CD1c-positive myeloid dendritic cell (primary cell): Measurements from ENCODE around the gene ADAM21.
"Not testable (repeated sequence)": the region's sequence is repeated elsewhere in the genome, so short reads cannot be mapped to it uniquely, and the experiment has no call there.

ENCODE experiments used
- DNase-seq: peaks from one replicate; pipeline ENCODE4 v3.0.0-alpha.2; 2016; ENCODE audit errors: extremely low spot score

Gene ADAM21

GRCh38 chr14:70451874-70452273, at the start of gene ADAM21:
TSS of gene ADAM21 (plus strand) at chr14:70452174. CDS start at chr14:70457500, 5,326 bp downstream.
- no peak for DNase-seq

GRCh38 chr14:70403335-70403734, 48.6 kb upstream of the ADAM21 start:
- not testable (repeated sequence) for DNase-seq

- not testable (repeated sequence) for DNase-seq
These were observed 45.8 kb upstream of the ADAM21 start for GRCh38 chr14:70406216-70406615.

- DNase-seq: no peak
These were observed 44.4 kb upstream of the ADAM21 start for GRCh38 chr14:70407621-70408020.

- DNase-seq: no peak
These were observed 36.2 kb upstream of the ADAM21 start for GRCh38 chr14:70415788-70416187.

- DNase-seq: no peak
These were observed 35.6 kb upstream of the ADAM21 start for GRCh38 chr14:70416338-70416724.

GRCh38 chr14:70416725-70417349, 35.1 kb upstream of the ADAM21 start, which contains the start of gene SYNJ2BP:
TSS of gene SYNJ2BP (minus strand) at chr14:70417090. CDS start at chr14:70416963, 127 bp downstream.
- peak; percentile 40 for DNase-seq

- not testable (repeated sequence) for DNase-seq
These were observed 32.6 kb upstream of the ADAM21 start for GRCh38 chr14:70419270-70419931.

GRCh38 chr14:70422538-70422937, 29.4 kb upstream of the ADAM21 start:
- DNase-seq: no peak

- no peak for DNase-seq
These were observed 26.6 kb upstream of the ADAM21 start for GRCh38 chr14:70425354-70425753.

GRCh38 chr14:70426555-70426954, 25.4 kb upstream of the ADAM21 start:
- DNase-seq: not testable (repeated sequence)

- DNase-seq: no peak
These were observed 15.1 kb upstream of the ADAM21 start for GRCh38 chr14:70436867-70437266.

- DNase-seq: no peak
These were observed 10.3 kb upstream of the ADAM21 start for GRCh38 chr14:70441641-70442040.

GRCh38 chr14:70442750-70443149, 9.2 kb upstream of the ADAM21 start:
- no peak for DNase-seq

- no peak for DNase-seq
These were observed 3.2 kb upstream of the ADAM21 start for GRCh38 chr14:70448633-70449340.

- DNase-seq: no peak
These were observed 2.8 kb downstream of the ADAM21 start for GRCh38 chr14:70454731-70455130.

GRCh38 chr14:70468731-70469130, 16.8 kb downstream of the ADAM21 start:
- no peak for DNase-seq

GRCh38 chr14:70470863-70471563, 19.0 kb downstream of the ADAM21 start:
- DNase-seq: not testable (repeated sequence)

GRCh38 chr14:70472253-70473159, 20.5 kb downstream of the ADAM21 start:
- DNase-seq: no peak

GRCh38 chr14:70473825-70474224, 21.9 kb downstream of the ADAM21 start:
- DNase-seq: no peak

- DNase-seq: not testable (repeated sequence)
These were observed 23.5 kb downstream of the ADAM21 start for GRCh38 chr14:70475459-70475858.
